Subcutaneous adipose tissue (tissue), 4 donors: ENCODE measurements around the gene KLHL21. TPM values are rescaled to one million over a fixed set of nuclear protein-coding genes. Genes with fewer than 3 reads are reported as not detected.

Experiments used
- total RNA-seq, 4 donors: library from RNA; depleted of rRNA; stranded (reverse); fragments of >200 nt; gene quantifications; one replicate each; pipeline ENCODE4 v1.1.0, GENCODE V29; 2016
- TF ChIP-seq, protein P1 (sequence below): fragments of 450-650 bp; IDR thresholded peaks from one replicate; pipeline ENCODE4 v1.5.1; 2016; ENCODE audit warnings: low read depth, mild to moderate bottlenecking, control low read depth, antibody characterized with exemption, moderate library complexity

The KLHL21 gene
- total RNA-seq, 4 donors from 2014 or later, result 21.2 to 123 (median 47.2) TPM

DNA sequence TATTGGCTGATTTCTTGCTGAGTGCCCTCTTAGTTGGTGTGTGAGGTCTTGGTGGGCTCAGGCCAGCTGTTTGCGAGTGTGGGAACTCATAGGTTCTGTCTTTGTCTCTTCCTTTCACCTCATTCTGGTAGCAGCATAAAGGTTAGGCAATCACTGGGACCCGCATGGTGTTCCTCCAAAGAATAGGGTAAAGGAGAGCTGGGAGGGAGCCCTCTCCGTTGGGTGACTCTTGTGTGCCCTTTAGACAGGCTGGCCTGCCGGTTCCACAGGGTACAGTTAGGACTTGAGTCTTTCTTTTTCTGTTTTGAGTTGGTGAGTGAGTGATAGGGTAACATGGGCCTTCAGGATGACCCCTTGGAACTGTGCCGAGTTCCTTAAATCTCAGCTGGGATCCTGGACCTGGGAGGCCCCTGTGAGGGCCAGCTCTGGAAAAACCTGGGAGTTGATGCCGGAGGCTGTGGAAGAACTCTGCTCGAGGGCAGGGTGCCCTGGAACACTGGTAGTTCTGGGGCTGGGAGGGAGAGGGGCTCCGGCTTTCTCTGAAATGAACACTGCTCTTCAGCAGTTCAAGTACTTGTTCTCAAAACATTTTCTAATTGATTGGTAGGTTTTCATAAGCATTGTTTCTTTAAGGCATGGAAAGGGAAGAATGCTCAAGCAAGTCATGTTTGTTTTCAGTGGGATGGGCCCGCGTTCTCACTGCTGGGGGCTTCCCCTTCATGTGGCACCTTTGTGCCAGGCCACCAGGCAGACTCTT, 19.9 kb upstream of the KLHL21 start:
- TF ChIP-seq, protein P1, sequence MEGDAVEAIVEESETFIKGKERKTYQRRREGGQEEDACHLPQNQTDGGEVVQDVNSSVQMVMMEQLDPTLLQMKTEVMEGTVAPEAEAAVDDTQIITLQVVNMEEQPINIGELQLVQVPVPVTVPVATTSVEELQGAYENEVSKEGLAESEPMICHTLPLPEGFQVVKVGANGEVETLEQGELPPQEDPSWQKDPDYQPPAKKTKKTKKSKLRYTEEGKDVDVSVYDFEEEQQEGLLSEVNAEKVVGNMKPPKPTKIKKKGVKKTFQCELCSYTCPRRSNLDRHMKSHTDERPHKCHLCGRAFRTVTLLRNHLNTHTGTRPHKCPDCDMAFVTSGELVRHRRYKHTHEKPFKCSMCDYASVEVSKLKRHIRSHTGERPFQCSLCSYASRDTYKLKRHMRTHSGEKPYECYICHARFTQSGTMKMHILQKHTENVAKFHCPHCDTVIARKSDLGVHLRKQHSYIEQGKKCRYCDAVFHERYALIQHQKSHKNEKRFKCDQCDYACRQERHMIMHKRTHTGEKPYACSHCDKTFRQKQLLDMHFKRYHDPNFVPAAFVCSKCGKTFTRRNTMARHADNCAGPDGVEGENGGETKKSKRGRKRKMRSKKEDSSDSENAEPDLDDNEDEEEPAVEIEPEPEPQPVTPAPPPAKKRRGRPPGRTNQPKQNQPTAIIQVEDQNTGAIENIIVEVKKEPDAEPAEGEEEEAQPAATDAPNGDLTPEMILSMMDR, result no peak

DNA sequence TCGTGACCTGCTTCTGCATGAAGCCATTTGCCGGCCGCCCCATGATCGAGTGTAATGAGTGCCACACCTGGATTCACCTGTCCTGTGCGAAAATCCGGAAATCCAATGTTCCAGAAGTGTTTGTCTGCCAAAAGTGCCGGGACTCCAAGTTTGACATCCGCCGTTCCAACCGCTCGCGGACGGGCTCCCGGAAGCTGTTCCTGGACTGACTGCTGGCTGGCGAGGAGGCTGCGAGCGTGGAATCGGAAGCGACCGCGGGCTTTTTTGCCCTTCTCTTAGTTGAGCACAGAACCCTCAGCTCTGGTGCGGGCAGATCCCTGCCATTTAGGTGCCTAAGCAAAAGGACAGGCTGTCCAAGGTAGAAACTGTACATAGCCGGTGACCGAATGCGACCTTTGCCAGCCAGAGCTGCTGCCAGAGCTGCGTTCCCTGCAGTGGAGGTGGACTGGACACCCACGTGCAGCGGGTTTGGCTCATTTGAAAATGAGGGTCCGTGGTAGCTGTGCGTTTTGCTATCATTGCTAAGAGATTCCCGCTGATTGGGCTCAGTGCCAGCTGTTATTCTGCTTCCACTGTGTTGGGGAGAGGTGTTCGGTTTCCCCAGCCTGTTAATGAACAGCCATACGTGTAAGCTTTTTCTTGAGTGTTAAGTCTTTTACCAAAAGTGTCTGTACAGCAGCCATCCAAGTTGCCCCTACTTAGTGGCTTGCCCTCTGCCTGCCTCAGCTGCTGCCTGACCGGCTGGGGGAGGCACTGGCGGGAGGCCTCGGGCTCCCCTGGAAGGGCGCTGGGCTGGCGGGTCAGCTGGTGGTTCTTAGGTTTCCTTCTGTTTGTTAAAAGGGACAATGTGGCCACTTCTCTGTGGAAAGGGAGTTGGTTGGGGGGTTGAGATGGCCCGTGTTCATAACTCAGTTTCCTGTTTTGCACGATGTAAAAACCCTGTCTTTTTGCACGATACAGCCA, 19.0 kb upstream of the KLHL21 start:
- TF ChIP-seq, protein P1, result no peak

GRCh38 chr1:6619045-6619444, 16.4 kb upstream of the KLHL21 start:
- TF ChIP-seq, protein P1, result no peak

- TF ChIP-seq, protein P1, result no peak
These were observed 12.5 kb upstream of the KLHL21 start for GRCh38 chr1:6614929-6615785.

DNA sequence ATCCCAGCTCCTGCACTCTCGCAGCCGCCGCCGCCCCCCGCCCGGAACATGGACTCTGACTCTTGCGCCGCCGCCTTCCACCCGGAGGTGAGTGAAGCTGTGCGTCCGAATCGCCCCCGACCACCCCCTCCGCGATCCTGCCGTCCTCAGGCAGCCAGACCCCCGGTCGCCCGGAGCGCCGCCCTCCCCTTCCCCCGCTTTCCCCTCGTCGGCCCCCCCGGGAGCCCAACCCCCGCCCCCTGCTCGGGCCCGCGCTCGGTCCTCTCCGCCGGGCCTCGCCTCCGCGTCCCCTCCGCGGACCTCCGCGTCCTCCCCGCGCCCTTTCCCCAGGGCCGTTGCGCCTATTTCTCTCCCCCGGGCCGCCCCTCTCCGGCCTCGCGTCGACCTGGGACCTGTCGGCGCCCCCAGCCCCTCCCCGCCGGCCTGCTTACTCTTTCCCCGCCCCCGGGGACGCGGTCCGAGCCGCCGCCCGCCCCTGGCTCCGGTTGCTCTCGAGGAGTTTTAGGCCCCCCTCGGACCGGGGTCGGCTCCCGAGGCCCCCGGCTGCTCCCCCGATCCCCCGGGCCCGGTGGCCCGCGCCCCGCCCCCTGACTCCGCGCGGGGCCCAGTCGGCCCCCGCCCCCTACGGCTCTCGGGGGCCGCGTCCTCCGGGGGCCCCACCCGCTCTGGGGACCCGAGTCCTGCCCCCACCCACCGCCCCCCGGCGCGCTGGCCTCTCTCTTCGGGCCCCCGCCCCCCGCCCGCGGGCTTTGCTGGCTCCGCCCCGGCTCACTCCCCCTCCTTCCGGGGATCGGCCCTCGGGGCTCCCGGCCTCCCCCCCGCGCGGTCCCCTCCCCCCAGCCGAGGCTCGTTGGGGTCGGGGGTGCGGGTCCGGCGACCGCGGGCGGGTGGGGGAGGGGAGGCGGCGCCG, 11.6 kb upstream of the KLHL21 start:
- TF ChIP-seq, protein P1, result no peak

GRCh38 chr1:6613361-6614018, 10.8 kb upstream of the KLHL21 start, which contains the start of gene PHF13:
PHF13 (plus strand) TSS chr1:6613731; CDS start chr1:6614067, 336 bp downstream.
- TF ChIP-seq, protein P1, result no peak
